Lower lobe of right lung (tissue), 2 donors: ENCODE data around the gene ELOVL7. TPM values are rescaled to one million over a fixed set of nuclear protein-coding genes. Genes with fewer than 3 reads are reported as not detected.

Experiments used
- ATAC-seq, 2 donors: fragments of 200-7000 bp; cut with Tn5 transposase; one replicate each; pipeline ENCODE4 v1.9.1; 2020 to 2022; ENCODE audit warnings: mild to moderate bottlenecking in 2 of 2, moderate library complexity in 2 of 2
- DNase-seq: peaks from one replicate; pipeline ENCODE4 v3.0.0-alpha.2; 2020
- H3K27ac ChIP-seq: fragments of 200-600 bp; one replicate; pipeline ENCODE4 v1.8.0; 2022
- H3K27me3 ChIP-seq: fragments of 200-600 bp; one replicate; pipeline ENCODE4 v1.8.0; 2022; ENCODE audit warnings: low read depth
- H3K36me3 ChIP-seq: fragments of 200-600 bp; one replicate; pipeline ENCODE4 v1.8.0; 2022; ENCODE audit warnings: mild to moderate bottlenecking
- H3K4me1 ChIP-seq: fragments of 200-600 bp; one replicate; pipeline ENCODE4 v1.8.0; 2022
- H3K4me3 ChIP-seq: fragments of 200-600 bp; one replicate; pipeline ENCODE4 v1.8.0; 2022; ENCODE audit warnings: mild to moderate bottlenecking
- H3K9me3 ChIP-seq: fragments of 200-600 bp; one replicate; pipeline ENCODE4 v1.8.0; 2022
- CTCF ChIP-seq: fragments of 200-600 bp; IDR thresholded peaks from one replicate; pipeline ENCODE4 v1.8.0; 2022; ENCODE audit warnings: antibody characterized with exemption, mild to moderate bottlenecking
- intact Hi-C: fragments of 100-400 bp; cut with DNase I; formaldehyde crosslinking; loops from one replicate; pipeline ENCODE4 v1.11.0; 2022
- total RNA-seq: library from RNA; stranded (reverse); fragmentation: NEBNext Ultra II Directional; extraction: Animal tissue kit (Norgen Biotek cat#: 25700); gene quantifications from one replicate; pipeline ENCODE4 v1.2.1, GENCODE V29; 2021
- donor health status: DM: no; HTN: yes; CAD: no; lungs with severe emphysema.

The ELOVL7 gene
- total RNA-seq, 1 donor from 2014 or later = 5.8 TPM

DNA sequence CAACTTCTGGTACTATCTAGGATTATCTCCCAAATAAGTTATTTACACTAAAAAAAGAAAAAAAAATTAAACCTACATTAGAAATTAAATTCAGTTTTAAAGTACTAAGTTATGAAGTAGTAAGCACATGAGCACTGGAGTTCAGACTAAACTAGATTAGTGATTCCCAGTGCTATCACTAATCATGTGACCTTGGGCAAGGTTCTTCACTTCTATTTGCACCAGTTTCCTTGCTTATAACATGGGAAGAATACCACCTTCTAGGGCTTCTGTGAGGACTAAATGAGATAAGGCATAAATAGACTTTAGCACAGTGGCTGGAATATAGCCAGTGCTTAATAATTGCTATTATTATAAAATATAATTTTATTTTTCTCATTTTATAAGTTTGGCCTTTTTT lies 10.5 kb downstream of the ELOVL7 start:
- DNase-seq (no peak), ATAC-seq (no peak)
- H3K4me3 ChIP-seq = no peak overlapping the region
- H3K4me1 ChIP-seq = no peaks in the 10 kb centered on the region
- H3K9me3 ChIP-seq = no peaks in the 10 kb centered on the region
- no peak overlapping the region for H3K27ac ChIP-seq
- TF ChIP-seq CTCF = no peak
- intact Hi-C loops = no loop called here
- H3K27me3 ChIP-seq = no peaks in the 10 kb centered on the region
- no peaks in the 10 kb centered on the region for H3K36me3 ChIP-seq

- Histone ChIP-seq H3K27me3 (no peaks in the 10 kb centered on the region), H3K27ac (no peak overlapping the region), H3K9me3 (no peaks in the 10 kb centered on the region), H3K4me3 (no peak overlapping the region), H3K4me1 (no peaks in the 10 kb centered on the region), H3K36me3 (no peaks in the 10 kb centered on the region)
- TF ChIP-seq CTCF = no peak
- no peak for DNase-seq
- intact Hi-C loops = no loop called here
- ATAC-seq = no peak
Measured at GRCh38 chr5:60830581-60831127, 13.4 kb downstream of the ELOVL7 start.

GRCh38 chr5:60829490-60830266 lies 14.4 kb downstream of the ELOVL7 start:
- Histone ChIP-seq H3K9me3 (no peaks in the 10 kb centered on the region), H3K27ac (no peak overlapping the region), H3K27me3 (no peaks in the 10 kb centered on the region), H3K36me3 (no peaks in the 10 kb centered on the region), H3K4me3 (no peak overlapping the region), H3K4me1 (no peaks in the 10 kb centered on the region)
- intact Hi-C loops = no loop called here
- ATAC-seq = no peak
- TF ChIP-seq CTCF = no peak
- no peak for DNase-seq

DNA sequence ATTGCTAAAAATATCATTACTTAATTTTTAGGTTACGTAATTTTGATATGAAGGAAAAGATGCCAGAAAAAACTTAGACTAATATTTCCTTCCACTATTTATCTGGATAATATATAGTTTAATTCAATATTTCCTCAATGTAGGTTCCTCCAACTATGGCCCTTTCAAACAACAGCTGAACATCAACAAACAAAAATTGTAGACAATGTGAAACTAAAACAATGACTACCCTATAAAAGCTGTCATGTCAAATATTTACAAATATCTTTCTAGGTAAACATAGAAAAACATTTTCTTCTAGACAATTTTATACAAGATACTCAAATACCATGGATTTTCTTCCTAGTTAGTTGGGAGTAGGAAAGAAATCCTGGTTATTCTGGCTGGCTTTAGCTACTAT lies 16.9 kb downstream of the ELOVL7 start:
- Histone ChIP-seq H3K27ac (no peak overlapping the region), H3K4me3 (no peak overlapping the region), H3K9me3 (no peaks in the 10 kb centered on the region), H3K36me3 (no peaks in the 10 kb centered on the region), H3K4me1 (no peaks in the 10 kb centered on the region), H3K27me3 (no peaks in the 10 kb centered on the region)
- no peak for ATAC-seq
- TF ChIP-seq CTCF = no peak
- intact Hi-C loops = no loop called here
- DNase-seq = no peak

DNA sequence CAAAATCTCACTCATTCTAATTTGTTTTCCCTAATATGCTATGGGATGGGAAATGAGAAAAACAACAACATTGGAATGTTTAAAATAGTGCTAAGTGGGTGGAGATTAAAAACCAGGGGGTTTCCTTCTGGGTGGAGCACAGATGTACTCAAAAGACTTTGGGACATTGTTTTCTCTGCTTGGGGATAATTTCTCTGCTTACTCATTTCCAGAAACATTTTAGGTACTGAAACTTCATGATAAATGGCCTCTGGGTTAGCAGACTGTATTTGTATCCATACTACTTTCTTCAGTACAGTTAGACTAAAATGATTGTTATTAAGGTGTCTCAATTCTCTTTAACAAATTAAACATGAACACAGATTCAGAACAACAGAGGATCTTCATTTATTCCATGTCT lies 17.4 kb downstream of the ELOVL7 start:
- H3K9me3 ChIP-seq = no peaks in the 10 kb centered on the region
- intact Hi-C loops = no loop called here
- H3K4me1 ChIP-seq = no peaks in the 10 kb centered on the region
- no peak for TF ChIP-seq CTCF
- ATAC-seq (no peak), DNase-seq (no peak)
- H3K36me3 ChIP-seq = no peaks in the 10 kb centered on the region
- H3K4me3 ChIP-seq = no peak overlapping the region
- H3K27ac ChIP-seq = no peak overlapping the region
- no peaks in the 10 kb centered on the region for H3K27me3 ChIP-seq
